GM11168 (cell line): ENCODE results near the gene ANKRD10.

ENCODE experiments used
- in situ Hi-C: fragments of 300-500 bp; cut with MboI; formaldehyde crosslinking; loops from one replicate; pipeline ENCODE4 v1.12.0; 2022; ENCODE audit warnings: low sequenced_read_pairs; ENCODE audit not compliant: unreplicated experiment

The ANKRD10 gene

DNA sequence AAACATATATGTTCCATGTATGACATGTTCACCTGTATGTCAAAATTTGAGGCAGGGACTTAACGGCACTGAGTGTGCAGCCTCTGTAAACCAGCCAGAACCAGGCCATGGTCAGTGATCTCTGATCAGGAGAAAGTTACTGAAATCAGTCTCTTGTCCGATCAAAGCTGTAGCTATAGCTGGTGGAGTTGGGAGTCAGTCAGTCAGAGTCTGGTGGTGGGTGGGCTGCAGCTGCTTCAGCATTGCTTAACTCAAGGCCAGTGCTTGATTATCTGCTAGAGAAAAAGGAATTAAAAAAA lies 78.3 kb downstream of the ANKRD10 start:
- in situ Hi-C loops, result no loop called here

DNA sequence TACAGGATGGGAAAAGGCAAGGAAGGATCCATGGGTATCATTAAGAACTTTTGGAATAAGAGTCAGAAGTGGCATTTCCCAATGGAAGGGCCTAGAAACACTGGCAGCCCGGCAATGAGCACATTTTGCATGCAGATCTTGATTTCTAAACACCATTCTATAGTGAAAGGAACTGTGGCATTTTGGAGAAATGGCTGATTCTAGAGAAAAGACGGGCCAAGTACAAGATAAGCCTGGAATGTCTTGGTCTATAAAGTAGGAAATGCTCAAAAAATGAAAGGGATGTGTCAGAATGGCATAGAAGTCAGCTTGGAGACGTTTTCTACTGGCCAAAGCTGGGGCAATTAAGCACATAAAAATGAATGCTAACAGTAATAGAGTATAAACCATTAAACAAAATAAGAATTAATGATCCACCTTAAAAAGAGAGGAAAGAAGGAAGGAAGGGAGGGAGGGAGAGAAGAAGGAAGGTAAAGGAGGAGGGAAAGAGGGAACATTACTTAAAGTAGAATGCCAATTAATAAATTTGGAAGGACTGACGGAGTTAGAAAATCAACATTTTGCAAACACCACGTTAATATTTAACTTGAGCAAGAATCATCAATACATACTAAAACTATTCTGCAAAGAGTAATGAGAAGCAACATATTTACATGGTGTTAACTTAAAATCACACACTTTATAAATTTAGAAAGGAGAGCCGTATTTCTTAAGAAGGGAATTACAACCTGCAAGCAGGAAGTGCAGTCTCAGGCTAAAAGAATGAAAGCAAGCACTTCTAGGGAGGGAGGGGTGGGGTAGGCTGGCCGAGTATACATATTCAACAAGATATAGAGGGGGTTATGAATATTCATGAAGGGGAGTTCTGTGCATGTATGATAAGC lies 78.9 kb downstream of the ANKRD10 start:
- in situ Hi-C loops, result no loop called here

DNA sequence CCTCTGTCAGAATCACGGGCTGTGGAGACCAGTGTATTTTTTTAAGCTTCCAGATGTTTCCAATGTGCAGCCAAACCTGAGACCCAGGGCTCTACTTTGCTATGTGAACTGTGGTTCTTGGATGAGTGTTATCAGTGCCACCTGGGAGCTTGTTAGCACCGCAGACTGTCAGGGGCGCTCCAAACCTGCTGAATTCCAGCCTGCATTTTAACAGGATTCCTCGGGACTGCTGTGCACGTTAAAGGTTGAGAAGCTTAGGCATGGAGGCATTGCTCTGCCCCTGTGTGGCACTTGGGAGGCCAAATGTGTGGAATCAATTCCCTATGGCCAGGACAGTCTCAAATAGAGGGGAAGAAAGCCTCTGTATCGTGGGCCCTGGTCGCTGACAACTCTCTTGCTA lies 80.3 kb downstream of the ANKRD10 start:
- in situ Hi-C loops, result no loop called here

DNA sequence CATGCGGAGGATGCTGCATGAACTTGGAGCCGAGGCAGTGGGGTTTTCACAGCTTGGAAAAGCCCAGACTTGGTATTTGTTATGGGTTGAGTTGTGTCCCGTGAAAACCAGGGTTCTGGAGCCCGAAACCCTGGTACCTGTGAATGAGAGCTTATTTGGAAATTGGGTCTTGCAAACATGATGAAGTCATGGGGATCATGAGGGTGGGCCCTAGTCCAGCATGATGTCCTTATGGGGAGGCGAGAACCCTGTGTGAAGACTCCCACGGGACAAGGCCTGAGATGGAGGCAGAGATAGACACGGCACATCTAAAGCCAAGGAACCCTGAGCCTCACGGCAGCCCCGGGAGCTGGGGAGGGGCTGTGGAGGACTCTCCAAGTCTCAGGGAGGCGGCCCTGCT lies 82.3 kb downstream of the ANKRD10 start:
- in situ Hi-C loops, result no loop called here

DNA sequence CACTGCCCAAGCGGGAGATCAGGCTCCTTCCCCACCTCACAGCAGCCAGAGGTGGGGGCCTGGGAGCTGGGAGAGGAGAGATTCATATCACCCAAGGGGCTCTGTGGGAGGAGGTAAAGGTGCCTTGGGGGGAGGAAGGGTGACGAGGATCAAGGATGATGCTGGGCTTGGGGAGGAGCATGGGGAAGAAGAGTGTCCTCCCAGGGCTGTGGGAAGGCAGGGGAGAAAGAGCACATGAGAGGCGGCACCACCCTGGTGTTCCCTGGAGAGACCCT lies 82.7 kb downstream of the ANKRD10 start:
- in situ Hi-C loops, result no loop called here

DNA sequence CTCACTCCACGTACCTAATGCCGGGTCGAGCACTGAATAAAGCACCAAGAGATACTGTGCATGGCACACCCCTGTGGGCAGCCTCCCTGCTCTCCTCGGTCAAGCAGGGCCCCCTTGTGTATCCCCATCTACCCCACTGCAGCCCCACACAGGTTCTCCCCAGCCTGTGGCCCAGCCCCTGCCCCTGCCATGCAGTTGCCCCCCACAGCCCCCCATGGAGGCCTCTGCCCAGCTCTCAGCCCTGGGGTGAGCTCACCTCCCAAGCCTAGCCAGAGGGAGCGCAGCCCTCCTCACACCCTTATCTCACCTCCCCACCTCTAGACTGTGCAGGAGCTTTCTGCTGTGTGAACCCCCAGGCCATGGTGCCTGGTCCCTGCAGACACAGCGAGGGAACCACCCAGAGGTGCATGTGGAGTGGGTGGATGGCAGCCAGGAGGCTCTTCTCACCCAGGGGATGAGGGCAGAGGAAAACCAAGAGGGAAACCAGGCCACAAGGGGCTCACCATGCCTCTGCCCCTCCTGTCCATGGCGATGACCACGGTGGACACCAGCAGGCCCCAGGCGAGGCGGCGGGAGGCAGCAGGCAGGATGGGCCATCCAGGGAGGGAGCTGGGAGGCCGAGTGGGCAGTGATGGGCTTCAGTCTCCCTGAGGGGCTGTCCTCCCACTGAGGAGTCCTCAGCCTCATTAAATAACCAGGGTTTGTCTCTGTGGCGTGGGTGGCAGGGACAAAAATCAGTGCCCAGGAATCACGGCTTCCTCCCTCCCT lies 83.2 kb downstream of the ANKRD10 start:
- in situ Hi-C loops, result no loop called here

DNA sequence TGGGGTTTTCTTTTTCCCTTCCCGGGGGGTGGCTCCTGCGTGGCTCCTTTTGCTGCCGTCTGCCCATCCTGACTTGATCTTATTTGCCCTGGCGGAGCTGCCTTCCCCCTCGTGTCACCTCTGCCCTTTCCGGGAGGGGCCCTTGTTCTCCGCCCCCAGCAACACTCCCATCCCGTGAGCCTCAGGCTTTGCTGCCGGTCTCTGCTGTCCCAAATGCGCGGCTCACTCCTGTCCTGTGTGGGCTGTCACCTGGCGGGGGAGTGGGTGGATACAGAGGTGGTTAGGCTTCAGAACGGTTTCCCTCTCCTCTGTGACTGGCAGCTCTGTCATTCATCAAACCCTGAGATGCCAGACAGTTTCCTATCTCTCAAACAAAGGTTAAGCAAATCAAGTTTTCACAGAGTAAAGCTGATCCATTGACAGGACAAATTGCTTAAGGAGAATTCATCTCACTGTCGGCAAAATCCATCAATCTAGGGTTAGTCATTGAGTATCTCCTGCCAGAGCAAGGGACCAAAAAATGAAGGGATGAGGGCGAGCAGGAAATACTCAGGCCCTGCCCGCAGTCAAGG lies 84.0 kb downstream of the ANKRD10 start:
- in situ Hi-C loops, result no loop called here

DNA sequence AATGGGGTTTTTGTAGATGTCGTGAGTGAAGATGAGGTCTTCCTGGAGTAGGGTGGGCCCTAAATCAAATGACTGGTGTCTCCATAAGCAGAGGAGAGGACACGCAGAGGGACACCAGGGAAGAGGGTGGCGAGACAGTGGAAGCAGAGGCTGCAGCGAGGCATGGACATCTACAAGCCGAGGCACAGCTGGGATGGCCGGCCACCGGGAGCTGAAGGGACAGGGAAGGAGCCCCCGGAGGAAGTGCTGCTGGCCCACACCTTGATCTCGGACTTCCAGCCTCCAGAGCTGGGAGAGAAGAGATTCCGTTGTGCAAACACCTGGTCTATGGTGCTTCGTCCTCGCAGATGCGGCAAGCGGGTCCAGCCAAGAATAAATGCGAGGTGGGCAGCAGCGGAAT lies 84.5 kb downstream of the ANKRD10 start:
- in situ Hi-C loops, result no loop called here

DNA sequence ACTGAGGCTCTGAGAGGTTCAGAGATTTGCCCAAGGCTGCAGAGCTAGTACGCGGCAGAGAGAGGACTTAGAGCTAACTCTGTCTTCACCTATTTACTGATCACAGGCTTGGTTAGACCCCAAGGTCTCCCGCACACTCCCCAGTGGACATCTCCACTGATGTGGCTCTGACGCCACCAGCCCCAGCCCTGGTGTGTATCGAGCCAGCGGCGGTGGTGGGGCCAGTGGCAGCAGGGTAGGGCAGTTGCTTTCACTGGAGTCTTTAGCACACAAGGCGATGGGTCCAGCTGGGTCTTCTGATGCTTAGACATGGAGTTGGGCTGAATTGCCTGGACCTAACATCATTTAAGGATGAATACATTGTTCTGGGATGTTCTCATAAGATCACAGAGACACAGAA lies 85.4 kb downstream of the ANKRD10 start:
- in situ Hi-C loops, result no loop called here

DNA sequence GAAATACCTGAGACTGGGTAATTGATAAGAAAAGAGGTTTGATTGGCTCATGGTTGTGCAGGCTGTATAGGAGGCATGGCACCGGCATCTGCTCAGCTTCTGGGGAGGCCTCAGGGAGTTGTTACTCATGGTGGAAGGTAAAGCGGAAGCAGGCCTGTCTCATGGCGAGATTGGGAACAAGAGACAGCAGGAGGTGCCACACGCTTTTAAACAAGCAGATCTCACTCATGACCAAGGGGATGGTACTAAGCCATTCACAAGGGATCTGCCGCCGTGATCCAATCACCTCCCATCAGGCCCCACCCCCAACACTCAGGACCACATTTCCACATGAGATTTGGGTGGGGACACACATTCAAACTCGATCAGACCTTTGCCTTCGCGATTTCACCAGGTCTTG lies 86.2 kb downstream of the ANKRD10 start:
- in situ Hi-C loops, result no loop called here
